NOMO-1 treated with DMSO at 0.1 percent for 48 hours (cell line): ENCODE data around the gene MYO18B.

ENCODE experiments used
- DNase-seq: peaks from one replicate; lab custom pipeline; 2025; ENCODE audit not compliant: unreplicated experiment; lab: John Stamatoyannopoulos, UW

Gene MYO18B

DNA sequence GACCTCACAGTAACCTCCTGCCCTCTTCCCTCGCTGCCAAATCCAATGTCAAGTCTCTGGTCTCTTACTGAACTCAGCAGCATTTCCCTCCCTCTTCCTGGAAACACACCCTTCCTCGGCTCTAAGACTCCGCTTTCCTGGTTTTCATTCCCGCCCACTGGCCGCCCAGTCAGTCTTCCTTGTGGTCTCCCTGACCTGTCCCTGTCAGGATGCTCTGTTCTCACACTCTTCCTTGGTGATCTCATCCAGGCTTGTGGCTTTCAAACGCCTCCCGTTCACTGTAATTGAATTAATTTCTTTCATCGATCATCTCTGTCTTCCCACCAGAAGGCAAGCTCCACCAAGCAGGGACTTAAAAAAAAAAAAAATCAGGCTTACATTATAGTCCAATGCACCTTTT, 33.5 kb downstream of the MYO18B start:
- no peak for DNase-seq

DNA sequence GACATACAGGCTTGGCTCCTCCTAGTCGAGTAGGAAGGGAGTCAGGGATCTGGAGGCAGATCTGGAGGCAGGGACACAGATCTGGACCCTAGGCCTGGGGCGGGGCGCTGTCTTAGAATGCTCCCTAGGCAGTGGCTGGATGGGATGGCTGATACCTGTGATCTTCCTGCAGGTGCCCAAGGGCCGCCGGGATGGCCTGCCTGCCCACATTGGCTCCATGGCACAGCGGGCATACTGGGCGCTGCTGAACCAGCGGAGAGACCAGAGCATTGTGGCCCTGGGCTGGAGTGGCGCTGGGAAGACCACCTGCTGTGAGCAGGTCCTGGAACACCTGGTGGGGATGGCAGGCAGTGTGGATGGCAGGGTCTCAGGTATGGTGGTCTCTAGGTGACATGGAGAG, 35.4 kb downstream of the MYO18B start:
- DNase-seq = no peak

GRCh38 chr22:25777870-25778269, 35.9 kb downstream of the MYO18B start:
- peak; percentile 46 for DNase-seq

GRCh38 chr22:25779426-25779825, 37.4 kb downstream of the MYO18B start:
- no peak for DNase-seq

GRCh38 chr22:25779890-25780289, 37.9 kb downstream of the MYO18B start:
- DNase-seq = no peak

GRCh38 chr22:25780673-25781072, 38.7 kb downstream of the MYO18B start:
- no peak for DNase-seq

GRCh38 chr22:25781801-25782200, 39.8 kb downstream of the MYO18B start:
- no peak for DNase-seq

- no peak for DNase-seq
These were observed 40.8 kb downstream of the MYO18B start for GRCh38 chr22:25782831-25783230.

DNA sequence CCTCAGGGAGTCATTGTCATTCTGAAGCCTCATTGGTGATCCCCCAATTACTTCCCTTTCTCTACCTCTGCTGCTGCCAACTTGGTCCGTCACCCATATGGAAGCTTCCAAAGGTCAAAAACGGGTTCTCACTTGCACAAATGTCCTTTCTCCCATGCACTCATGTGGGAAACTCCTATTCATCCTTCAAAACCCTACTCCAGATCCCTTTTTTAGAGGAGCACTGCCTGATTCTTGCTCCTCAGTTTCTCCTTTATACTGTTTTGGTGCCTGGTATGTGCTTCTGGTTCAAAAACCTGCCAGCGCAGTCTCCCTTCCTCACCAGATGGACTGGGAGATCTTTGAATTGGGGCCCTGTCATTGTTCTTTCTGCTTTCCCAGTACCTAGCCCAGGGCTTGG, 41.9 kb downstream of the MYO18B start:
- no peak for DNase-seq

DNA sequence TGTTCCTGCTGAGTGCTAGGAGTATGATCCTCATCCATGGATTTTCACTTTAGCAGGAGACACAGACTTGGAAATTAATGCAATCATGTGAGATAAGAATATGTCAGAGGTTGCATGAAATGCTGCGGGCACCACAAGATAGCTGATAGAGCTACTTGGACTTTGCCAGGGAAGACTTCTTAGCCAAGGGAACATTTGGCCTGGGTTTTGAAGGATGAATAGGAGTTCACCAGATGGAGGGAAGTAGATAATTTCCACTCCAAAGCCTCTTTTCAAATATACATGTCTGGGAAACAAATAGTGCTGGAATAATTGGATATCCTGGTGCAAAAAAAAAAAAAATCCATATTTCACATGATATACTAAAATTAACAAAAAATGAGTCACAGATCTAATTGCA, 44.2 kb downstream of the MYO18B start:
- DNase-seq = no peak

GRCh38 chr22:25791556-25791955, 49.6 kb downstream of the MYO18B start:
- no peak for DNase-seq

DNA sequence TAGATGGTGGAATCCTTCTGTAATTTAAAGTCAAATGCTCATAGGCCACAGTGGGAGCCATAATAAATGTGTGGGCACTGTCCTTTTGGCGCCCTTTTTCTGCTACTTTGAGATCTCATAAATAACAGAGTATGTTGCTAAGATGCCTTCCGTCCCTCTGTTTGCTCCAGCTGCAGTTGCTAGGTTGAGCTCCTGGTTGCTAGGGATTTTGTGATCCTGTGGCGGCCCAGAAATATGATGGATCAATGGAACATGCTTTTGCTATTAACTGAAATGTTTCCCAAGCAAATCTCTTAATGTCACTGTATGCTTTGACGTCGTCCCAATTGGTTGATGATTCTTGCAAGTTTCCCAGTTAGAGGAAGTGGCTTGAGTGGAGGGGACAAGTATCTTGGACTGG, 53.5 kb downstream of the MYO18B start:
- no peak for DNase-seq

- no peak for DNase-seq
These were observed 55.7 kb downstream of the MYO18B start for GRCh38 chr22:25797498-25798290.

DNA sequence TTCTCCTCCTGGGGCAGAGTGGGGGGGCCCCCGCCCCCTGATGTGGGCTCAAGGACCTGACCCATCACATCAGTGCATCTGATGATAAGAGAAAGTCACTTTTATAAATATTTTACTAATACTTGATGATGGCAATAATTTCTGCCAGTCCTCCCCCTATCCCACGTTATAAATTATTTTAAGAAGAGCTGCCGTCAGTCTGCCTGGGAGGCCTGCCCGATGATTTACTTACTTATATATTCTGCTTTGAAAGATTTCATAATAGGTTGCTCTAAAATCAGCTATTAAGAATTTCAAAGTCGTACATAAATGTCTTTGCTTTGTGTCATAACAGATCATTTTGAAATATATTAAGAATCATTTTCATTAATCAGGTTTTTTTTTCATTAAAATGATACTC, 58.8 kb downstream of the MYO18B start:
- no peak for DNase-seq

GRCh38 chr22:25802018-25802417, 60.0 kb downstream of the MYO18B start:
- no peak for DNase-seq

DNA sequence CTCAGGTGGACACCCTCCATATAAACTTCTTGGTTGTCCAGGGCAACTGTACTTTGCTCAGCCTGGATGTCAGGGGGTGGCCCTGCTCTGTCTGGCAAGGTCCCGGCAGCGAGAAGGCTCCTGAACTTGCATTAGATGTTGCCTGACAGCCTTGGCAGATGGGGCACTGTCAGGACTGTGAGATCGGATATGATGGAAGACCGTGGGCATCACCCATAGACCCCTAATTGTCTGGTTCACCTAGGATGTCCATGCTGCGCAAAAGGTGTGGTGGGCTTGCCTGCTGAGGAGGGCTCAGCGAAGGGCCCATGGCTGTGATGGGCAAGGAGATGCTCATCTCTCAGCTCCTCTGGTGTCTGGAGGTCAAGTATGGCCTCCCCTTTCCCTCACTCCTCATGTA, 62.7 kb downstream of the MYO18B start:
- DNase-seq = no peak

GRCh38 chr22:25806579-25806978, 64.6 kb downstream of the MYO18B start:
- DNase-seq = no peak

- DNase-seq = no peak
These were observed 72.7 kb downstream of the MYO18B start for GRCh38 chr22:25814685-25815084.

DNA sequence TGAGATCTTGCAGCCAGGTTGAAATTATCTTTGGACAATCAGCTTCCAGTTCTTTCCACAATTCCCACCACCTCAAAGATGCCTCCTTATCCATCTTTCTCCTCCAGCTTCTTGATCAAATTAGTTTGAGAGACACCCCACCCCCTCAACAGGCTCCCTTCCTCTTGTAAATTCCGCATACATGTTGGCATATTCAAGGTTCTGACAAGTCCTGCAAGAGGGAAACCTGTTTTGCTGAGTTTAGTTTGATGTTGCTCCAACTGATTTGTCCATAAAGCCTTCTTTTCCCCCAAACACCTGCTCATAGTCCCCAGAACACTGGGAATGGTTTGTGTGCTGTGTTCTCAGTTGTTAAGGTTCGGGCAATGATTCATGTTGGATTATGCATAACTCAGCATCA, 73.6 kb downstream of the MYO18B start:
- DNase-seq = no peak

DNA sequence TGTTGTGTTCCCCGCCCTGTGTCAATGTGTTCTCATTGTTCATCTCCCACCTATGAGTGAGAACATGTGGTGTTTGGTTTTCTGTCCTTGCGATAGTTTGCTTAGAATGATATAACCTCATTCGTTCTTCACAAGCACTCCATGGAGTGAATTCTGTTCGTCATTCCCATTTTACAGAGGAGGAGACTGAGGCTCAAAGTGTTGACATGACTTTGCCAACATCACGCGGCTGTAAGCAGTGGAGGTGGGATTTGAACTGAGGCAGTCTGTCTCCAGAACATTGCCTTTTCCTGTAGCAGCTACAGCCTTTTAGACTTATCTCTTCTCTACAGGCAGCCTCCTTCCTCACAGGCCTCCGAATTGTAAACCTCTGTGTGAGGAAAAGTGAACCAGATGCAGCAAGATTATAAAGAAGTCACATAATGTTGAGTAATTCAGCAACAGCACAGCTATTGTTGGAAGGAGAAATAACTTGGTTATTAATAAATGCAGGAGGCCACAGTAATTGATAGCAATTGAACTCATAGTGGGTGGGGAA, 74.6 kb downstream of the MYO18B start:
- no peak for DNase-seq

DNA sequence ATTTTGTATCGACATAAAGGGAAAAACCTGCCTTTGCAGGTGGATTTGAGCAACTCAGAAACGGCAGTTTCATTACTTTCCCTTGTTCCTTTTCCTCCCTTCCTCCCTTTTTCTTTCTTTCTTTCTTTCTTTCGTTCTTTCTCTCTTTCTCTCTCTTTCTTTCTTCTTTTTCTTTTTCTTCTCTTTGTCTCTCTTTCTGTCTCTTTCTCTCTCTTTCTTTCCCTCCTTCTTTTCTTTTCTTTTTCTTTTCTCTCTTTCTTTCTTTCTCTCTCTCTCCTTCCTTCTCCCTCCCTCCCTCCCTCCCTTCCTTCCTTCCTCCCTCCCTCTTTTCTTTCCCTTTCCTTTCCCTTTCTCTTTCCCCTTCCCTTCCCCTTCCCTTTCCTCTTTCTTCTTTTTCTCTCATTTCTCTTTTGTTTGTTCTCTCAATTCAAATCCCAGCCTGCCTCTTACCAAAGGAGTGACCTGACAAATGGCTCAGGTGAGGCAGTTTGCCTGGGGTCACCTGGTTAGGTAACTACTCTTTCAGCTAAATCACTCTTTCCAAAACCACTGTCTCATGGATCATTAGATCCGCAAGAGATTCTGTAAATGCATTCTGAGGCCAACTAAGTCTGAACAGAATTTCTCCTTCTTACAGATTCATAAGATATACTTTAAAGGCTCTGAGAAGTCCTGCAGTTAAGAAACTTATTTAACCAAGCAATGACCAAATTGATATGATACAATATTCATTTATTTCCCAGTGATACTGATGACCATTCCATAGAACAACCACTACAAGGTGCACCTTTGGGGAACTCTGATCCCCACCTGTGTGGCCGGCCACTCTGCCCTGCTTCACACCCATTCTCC, 75.3 kb downstream of the MYO18B start:
- DNase-seq = no peak

- DNase-seq = no peak
These were observed 76.6 kb downstream of the MYO18B start for GRCh38 chr22:25818541-25818940.
